Subcutaneous adipose tissue (tissue), 4 donors: ENCODE measurements around the gene ZNF8. TPM values are rescaled to one million over a fixed set of nuclear protein-coding genes. Genes with fewer than 3 reads are reported as not detected.

ENCODE experiments used
- CTCF ChIP-seq: fragments of 450-650 bp; IDR thresholded peaks from one replicate; pipeline ENCODE4 v1.5.1; 2016; ENCODE audit warnings: low read depth, mild to moderate bottlenecking, control low read depth, antibody characterized with exemption, moderate library complexity
- total RNA-seq, 4 donors: library from RNA; depleted of rRNA; stranded (reverse); fragments of >200 nt; gene quantifications; one replicate each; pipeline ENCODE4 v1.1.0, GENCODE V29; 2016

ZNF8 gene
- total RNA-seq, 4 donors from 2014 or later = 4.6 to 7.9 (median 4.9) TPM

GRCh38 chr19:58328999-58329398, 50.2 kb downstream of the ZNF8 start:
- no peak for TF ChIP-seq CTCF

- no peak for TF ChIP-seq CTCF
Observed at GRCh38 chr19:58330458-58330857, 51.7 kb downstream of the ZNF8 start.

GRCh38 chr19:58332697-58333096, 53.9 kb downstream of the ZNF8 start:
- no peak for TF ChIP-seq CTCF

GRCh38 chr19:58334691-58335249, 56.0 kb downstream of the ZNF8 start:
- TF ChIP-seq CTCF = no peak

- TF ChIP-seq CTCF = no peak
Observed at GRCh38 chr19:58335630-58336029, 56.9 kb downstream of the ZNF8 start.

GRCh38 chr19:58336216-58336615, 57.5 kb downstream of the ZNF8 start:
- TF ChIP-seq CTCF = no peak

- TF ChIP-seq CTCF = no peak
Observed at GRCh38 chr19:58336820-58337219, 58.1 kb downstream of the ZNF8 start.
